Natural killer cell treated with Interleukin-12 subunit alpha and Interleukin-12 subunit beta and Interleukin-15 and Interleukin-18, amount 100 ng/mL, for 72 hours (primary cell): ENCODE results near the gene E4F1. TPM values are rescaled to one million over a fixed set of nuclear protein-coding genes. Genes with fewer than 3 reads are reported as not detected.
"Not testable (repeated sequence)": the region's sequence is repeated elsewhere in the genome, so short reads cannot be mapped to it uniquely, and the experiment has no call there.

ENCODE experiments used
- ATAC-seq, 2 donors: fragments of 150-1000 bp; cut with Tn5 transposase in 1 of 2; sonication (Bioruptor Pico), chemical (Tn5 transposase) in 1 of 2; 2 replicates each; pipeline ENCODE4 v1.10.0; 2021
- DNase-seq: peaks from one replicate; pipeline ENCODE4 v3.0.0; 2022; ENCODE audit warnings: low spot score
- H3K27ac Mint-ChIP-seq, 2 donors: 1 replicate in 1 of 2; 2 replicates in 1 of 2; pipeline ENCODE4 v1.8.0; 2022; ENCODE audit warnings: mixed read lengths in 2 of 2, mild to moderate bottlenecking in 1 of 2, moderate library complexity in 1 of 2
- H3K27me3 Mint-ChIP-seq, 2 donors: 1 replicate in 1 of 2; 2 replicates in 1 of 2; pipeline ENCODE4 v1.8.0; 2022; ENCODE audit warnings: mixed read lengths in 2 of 2
- H3K36me3 Mint-ChIP-seq: one replicate; pipeline ENCODE4 v1.8.0; 2022; ENCODE audit warnings: mixed read lengths
- H3K4me1 Mint-ChIP-seq, 2 donors: 1 replicate in 1 of 2; 2 replicates in 1 of 2; pipeline ENCODE4 v1.8.0; 2022; ENCODE audit warnings: low read depth in 2 of 2, mixed read lengths in 2 of 2, mild to moderate bottlenecking in 1 of 2
- H3K4me3 Mint-ChIP-seq: one replicate; pipeline ENCODE4 v1.8.0; 2022; ENCODE audit warnings: mixed read lengths
- H3K9me3 Mint-ChIP-seq: 2 replicates; pipeline ENCODE4 v1.8.0; 2022; ENCODE audit warnings: mixed read lengths
- total RNA-seq, 2 donors: library from RNA; stranded (reverse); gene quantifications; one replicate each; pipeline ENCODE4 v1.2.3, GENCODE V29; 2022

Gene E4F1
- total RNA-seq, 2 donors from 2014 or later = 27.5 to 51.8 TPM

- H3K27ac Mint-ChIP-seq = no peak overlapping the region
- H3K4me1 Mint-ChIP-seq = peaks cover 0 to 2% of the 10 kb centered on the region in 2 donors
- H3K36me3 Mint-ChIP-seq = no peaks in the 10 kb centered on the region
- H3K27me3 Mint-ChIP-seq = no peaks in the 10 kb centered on the region
- DNase-seq (peak; percentile 57), ATAC-seq (no peak)
- H3K9me3 Mint-ChIP-seq = no peaks in the 10 kb centered on the region
- H3K4me3 Mint-ChIP-seq = no peak overlapping the region
Observed at GRCh38 chr16:2243781-2244180, 20.4 kb downstream of the E4F1 start.

- H3K36me3 Mint-ChIP-seq = no peaks in the 10 kb centered on the region
- H3K27me3 Mint-ChIP-seq = no peaks in the 10 kb centered on the region
- H3K9me3 Mint-ChIP-seq = no peaks in the 10 kb centered on the region
- ATAC-seq (peak in 1 of 2 donors; percentile 16), DNase-seq (peak; percentile 50)
- peaks cover 0 to 2% of the 10 kb centered on the region in 2 donors for H3K4me1 Mint-ChIP-seq
- H3K27ac Mint-ChIP-seq = no peak overlapping the region
- no peak overlapping the region for H3K4me3 Mint-ChIP-seq
Observed at GRCh38 chr16:2244301-2244700, 20.9 kb downstream of the E4F1 start.

DNA sequence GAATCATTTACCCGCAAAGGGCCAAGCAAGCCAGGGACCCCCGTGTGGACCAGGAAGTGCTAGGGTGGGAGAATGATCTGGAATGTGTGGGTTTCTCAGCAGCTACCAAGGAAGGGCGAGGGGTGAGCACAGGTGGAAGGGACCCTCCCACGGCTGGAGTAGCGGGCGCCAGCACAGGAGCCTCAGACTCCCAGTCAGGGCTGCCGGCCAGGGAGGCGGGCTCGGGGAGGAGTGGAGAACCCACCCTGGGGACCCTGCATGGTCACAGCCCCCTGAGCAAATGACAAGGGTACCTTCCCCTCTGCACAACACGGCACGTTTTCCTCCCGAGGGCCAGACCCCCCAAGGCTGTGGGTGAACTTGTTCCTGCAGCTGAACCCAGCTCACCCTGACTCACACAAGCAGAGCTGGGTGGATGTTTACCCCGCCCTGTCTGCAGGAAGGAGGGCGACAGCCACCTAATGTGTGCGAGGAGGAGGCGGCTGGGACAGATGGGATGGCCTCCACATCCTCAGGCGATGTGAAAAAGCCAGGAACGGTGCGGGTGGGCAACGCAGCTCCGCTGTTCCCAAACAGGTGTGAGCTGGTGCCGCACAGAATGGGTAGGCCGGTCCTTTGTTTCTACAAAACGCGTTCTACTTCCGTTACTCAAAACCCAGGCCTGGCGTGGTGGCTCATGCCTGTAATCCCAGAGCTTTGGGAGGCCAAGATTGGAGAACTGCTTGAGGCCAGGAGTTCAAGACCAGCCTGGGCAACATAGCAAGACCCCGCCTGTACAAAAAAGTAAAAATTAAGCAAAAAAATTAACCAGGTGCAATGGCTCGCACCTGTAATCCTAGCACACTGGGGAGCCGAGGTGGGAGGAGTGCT is 21.8 kb downstream of the E4F1 start:
- H3K9me3 Mint-ChIP-seq = no peaks in the 10 kb centered on the region
- H3K27ac Mint-ChIP-seq = no peak overlapping the region
- no peaks in the 10 kb centered on the region for H3K36me3 Mint-ChIP-seq
- peaks cover 0 to 2% of the 10 kb centered on the region in 2 donors for H3K4me1 Mint-ChIP-seq
- peak in 1 of 2 donors; percentile 12 for ATAC-seq
- DNase-seq = peak; percentile 44
- H3K4me3 Mint-ChIP-seq = no peak overlapping the region
- H3K27me3 Mint-ChIP-seq = no peaks in the 10 kb centered on the region

DNA sequence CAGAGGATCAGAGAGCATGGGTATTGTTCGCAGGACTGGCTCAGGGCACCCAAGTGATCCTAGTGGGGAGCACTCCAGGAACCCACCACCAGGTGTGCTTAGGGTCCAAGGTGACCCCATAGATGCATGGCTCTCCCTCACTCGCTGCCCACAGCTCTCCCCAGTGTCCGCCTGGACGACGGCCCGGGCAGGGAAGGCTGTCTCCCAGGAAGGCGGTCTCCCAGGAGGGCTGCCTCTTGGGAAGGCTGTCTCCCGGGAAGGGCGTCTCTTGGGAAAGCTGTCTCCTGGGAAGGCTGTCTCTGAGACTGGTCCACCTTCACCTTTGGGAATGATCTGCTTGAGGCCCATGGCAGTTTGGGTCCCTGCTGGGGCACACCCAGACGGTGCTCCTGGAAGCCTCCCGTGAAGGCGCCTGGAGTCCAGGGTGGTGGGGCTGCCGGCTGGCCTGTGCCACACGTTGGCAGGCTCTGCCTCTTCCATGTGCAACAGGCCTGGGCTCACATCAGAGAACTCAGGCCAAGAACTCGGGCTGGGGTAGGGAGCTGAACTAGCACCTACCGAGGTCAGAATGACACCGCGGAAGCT is 23.0 kb downstream of the E4F1 start:
- DNase-seq (peak; percentile 59), ATAC-seq (no peak)
- H3K36me3 Mint-ChIP-seq = no peaks in the 10 kb centered on the region
- no peaks in the 10 kb centered on the region for H3K9me3 Mint-ChIP-seq
- no peak overlapping the region for H3K27ac Mint-ChIP-seq
- no peak overlapping the region for H3K4me3 Mint-ChIP-seq
- H3K27me3 Mint-ChIP-seq = no peaks in the 10 kb centered on the region
- H3K4me1 Mint-ChIP-seq = peaks cover 0 to 8% of the 10 kb centered on the region in 2 donors

DNA sequence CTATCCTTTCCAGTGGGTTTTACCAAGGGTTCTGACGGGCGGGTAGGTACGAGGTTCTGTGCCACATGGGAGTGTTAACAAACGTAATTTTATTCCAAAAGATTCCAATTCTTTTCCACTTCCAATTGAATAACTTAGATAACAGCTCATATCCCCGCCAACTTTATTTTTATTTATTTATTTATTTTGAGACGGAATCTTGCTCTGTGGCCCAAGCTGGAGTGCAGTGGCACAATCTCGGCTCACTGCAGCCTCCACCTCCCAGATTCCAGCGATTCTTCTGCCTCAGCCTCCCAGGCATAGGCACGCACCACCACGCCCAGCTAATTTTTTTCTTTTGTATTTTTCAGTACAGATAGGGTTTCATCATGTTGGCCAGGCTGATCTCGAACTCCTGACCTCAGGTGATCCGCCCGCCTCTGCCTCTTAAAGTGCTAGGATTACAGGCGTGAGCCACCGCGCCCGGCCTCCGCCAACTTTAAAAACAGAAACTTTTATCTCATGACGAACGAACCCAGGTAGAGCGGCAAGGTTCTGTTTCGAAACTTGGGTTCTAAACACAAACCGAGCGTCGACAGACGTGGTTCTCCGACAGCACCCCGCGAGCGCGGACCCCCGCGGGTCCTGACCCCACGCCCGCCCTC is 27.4 kb downstream of the E4F1 start:
- Mint-ChIP-seq H3K27me3 (no peaks in the 10 kb centered on the region), H3K27ac (peak overlapping the region; percentile 62 to 82), H3K9me3 (no peaks in the 10 kb centered on the region), H3K36me3 (no peaks in the 10 kb centered on the region), H3K4me1 (peaks cover 0 to 5% of the 10 kb centered on the region in 2 donors), H3K4me3 (peak overlapping the region; percentile 94)
- DNase-seq (peak; percentile 59), ATAC-seq (peak in 1 of 2 donors; percentile 15)

- H3K27me3 Mint-ChIP-seq = no peaks in the 10 kb centered on the region
- peak within 1 kb of the TSS; percentile 94 for H3K4me3 Mint-ChIP-seq
- peaks cover 5% of the 10 kb centered on the region for H3K36me3 Mint-ChIP-seq
- peak; percentile 94 for DNase-seq
- ATAC-seq = peak; percentile 98 to 99
- peaks cover 0 to 5% of the 10 kb centered on the region in 2 donors for H3K4me1 Mint-ChIP-seq
- peak within 1 kb of the TSS; percentile 62 to 82 for H3K27ac Mint-ChIP-seq
- no peaks in the 10 kb centered on the region for H3K9me3 Mint-ChIP-seq
Observed at GRCh38 chr16:2251296-2252111, 28.1 kb downstream of the E4F1 start, which contains the start of gene ECI1. TSS of gene ECI1 (minus strand) at chr16:2251587. CDS start at chr16:2251566, 21 bp downstream.

GRCh38 chr16:2252806-2253148 is 29.4 kb downstream of the E4F1 start:
- no peak for ATAC-seq
- H3K27me3 Mint-ChIP-seq = no peaks in the 10 kb centered on the region
- peaks cover 0 to 5% of the 10 kb centered on the region in 2 donors for H3K4me1 Mint-ChIP-seq
- DNase-seq = peak; percentile 15
- H3K36me3 Mint-ChIP-seq = peaks cover 8% of the 10 kb centered on the region
- no peaks in the 10 kb centered on the region for H3K9me3 Mint-ChIP-seq
- H3K27ac Mint-ChIP-seq = peak overlapping the region in 1 of 2 donors; percentile 58
- H3K4me3 Mint-ChIP-seq = no peak overlapping the region

DNA sequence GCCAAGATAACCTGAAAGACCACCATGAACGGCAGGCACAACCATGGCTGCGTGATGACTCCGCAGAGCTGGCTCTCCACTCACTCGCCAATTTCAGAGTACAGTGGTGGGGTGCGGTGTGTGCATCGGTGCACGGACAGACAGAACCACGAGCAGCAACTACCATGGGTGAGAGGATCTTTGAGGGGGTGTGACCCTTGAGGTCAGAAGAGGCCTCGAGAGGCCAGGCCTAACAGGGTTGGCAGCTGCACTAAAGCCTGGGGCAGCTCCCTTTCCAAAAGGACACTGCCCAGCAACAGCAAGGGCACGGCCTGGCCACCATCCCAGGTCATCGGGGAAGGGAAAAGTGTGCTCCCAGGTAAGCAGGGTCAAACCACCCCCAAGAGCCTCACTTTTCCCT is 29.9 kb downstream of the E4F1 start:
- DNase-seq (peak; percentile 51), ATAC-seq (no peak)
- Mint-ChIP-seq H3K4me1 (peaks cover 0 to 5% of the 10 kb centered on the region in 2 donors), H3K27me3 (no peaks in the 10 kb centered on the region), H3K27ac (peak overlapping the region in 1 of 2 donors; percentile 58), H3K36me3 (peaks cover 10% of the 10 kb centered on the region), H3K4me3 (no peak overlapping the region), H3K9me3 (no peaks in the 10 kb centered on the region)

DNA sequence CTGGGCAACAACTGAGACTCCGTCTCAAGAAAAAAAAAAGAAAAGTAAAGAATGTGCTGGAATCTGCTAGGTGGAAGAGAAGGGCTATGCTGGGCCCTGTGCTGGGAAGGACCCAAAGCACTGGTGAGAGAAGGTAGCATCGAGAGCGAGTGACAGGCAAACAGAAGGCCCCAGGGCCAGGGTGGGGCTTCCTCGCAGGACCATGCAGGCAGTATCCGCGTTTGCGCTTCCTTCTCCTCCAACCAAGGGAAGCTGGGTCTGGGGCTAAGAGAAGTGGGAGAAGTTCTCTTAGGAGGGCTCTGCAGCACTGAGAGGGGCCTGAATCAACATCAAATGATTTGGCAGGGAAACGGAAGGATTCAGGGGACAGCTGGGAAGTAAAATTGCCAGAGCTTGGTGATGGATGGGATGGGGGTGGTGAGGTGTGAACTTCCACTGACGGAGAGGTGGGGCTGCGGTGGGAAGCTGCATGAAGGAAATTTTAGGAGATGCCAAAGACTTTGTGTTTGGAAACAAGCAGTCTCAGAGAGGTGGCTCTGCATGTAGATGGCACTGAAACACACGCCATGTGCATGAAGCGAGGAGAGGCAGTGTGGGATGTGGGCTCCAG is 33.2 kb downstream of the E4F1 start:
- Mint-ChIP-seq H3K9me3 (no peaks in the 10 kb centered on the region), H3K4me3 (no peak overlapping the region), H3K27ac (peak overlapping the region; percentile 41 to 47), H3K27me3 (no peaks in the 10 kb centered on the region), H3K4me1 (no peaks in the 10 kb centered on the region), H3K36me3 (peaks cover 17% of the 10 kb centered on the region)
- DNase-seq (peak; percentile 5), ATAC-seq (no peak)

DNA sequence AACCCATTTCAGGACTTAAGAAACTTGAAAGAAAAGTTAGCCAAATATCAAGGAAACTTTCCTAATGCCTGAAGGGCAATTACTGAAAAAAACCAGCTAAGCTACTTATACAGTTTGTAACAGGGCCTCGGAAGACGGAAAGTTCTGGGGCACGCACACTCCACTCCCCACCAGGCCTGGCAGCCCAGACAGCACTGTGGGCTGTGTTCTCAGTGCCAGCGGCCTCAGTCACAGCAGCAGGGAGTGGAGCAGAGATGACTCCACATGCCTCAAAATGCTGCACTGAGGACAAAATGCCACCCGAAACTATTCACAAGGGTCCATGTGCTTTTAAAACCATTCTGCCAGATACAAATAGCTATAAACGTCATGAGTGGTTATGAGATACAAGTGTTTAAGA is 34.3 kb downstream of the E4F1 start:
- ATAC-seq (no peak), DNase-seq (peak; percentile 3)
- H3K9me3 Mint-ChIP-seq = no peaks in the 10 kb centered on the region
- no peaks in the 10 kb centered on the region for H3K27me3 Mint-ChIP-seq
- no peak overlapping the region for H3K27ac Mint-ChIP-seq
- no peak overlapping the region for H3K4me3 Mint-ChIP-seq
- peaks cover 0 to 1% of the 10 kb centered on the region in 2 donors for H3K4me1 Mint-ChIP-seq
- peaks cover 21% of the 10 kb centered on the region for H3K36me3 Mint-ChIP-seq

- not testable (repeated sequence) for ATAC-seq, H3K27me3 Mint-ChIP-seq, DNase-seq, H3K4me3 Mint-ChIP-seq, H3K27ac Mint-ChIP-seq, H3K9me3 Mint-ChIP-seq, H3K4me1 Mint-ChIP-seq
- peaks cover 23% of the 10 kb centered on the region for H3K36me3 Mint-ChIP-seq
Observed at GRCh38 chr16:2258530-2258929, 35.1 kb downstream of the E4F1 start.

DNA sequence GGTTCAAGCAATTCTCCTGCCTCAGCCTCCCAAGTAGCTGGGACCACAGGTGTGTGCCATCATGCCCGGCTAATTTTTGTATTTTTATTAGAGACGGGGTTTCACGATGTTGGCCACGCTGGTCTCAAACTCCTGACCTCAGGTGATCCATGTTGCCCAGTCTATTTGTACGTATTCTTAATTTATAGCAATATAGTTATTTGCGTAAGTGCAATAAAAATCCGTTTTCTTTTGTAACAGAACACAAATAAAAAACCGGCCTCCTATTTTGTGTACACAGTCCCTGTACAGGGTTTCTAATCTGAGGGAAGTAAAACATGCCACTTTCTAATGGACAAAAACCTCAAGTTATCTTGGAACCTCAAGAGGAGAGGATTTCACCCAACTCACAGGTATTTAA is 36.9 kb downstream of the E4F1 start:
- no peaks in the 10 kb centered on the region for H3K27me3 Mint-ChIP-seq
- peaks cover 28% of the 10 kb centered on the region for H3K36me3 Mint-ChIP-seq
- no peak overlapping the region for H3K27ac Mint-ChIP-seq
- no peak overlapping the region for H3K4me3 Mint-ChIP-seq
- peak; percentile 6 for DNase-seq
- no peak for ATAC-seq
- no peaks in the 10 kb centered on the region for H3K9me3 Mint-ChIP-seq
- H3K4me1 Mint-ChIP-seq = peaks cover 12 to 15% of the 10 kb centered on the region in 2 donors

GRCh38 chr16:2263026-2263425 is 39.6 kb downstream of the E4F1 start:
- not testable (repeated sequence) for ATAC-seq, H3K4me3 Mint-ChIP-seq, H3K27me3 Mint-ChIP-seq, H3K27ac Mint-ChIP-seq, H3K9me3 Mint-ChIP-seq
- Mint-ChIP-seq H3K4me1 (peaks cover 29 to 30% of the 10 kb centered on the region in 2 donors), H3K36me3 (peaks cover 27% of the 10 kb centered on the region)
- peak; percentile 15 for DNase-seq
